ENCODE measurements around the gene TNRC18.
"Not testable (repeated sequence)": the region's sequence is repeated elsewhere in the genome, so short reads cannot be mapped to it uniquely, and the experiment has no call there.

The TNRC18 gene

DNA sequence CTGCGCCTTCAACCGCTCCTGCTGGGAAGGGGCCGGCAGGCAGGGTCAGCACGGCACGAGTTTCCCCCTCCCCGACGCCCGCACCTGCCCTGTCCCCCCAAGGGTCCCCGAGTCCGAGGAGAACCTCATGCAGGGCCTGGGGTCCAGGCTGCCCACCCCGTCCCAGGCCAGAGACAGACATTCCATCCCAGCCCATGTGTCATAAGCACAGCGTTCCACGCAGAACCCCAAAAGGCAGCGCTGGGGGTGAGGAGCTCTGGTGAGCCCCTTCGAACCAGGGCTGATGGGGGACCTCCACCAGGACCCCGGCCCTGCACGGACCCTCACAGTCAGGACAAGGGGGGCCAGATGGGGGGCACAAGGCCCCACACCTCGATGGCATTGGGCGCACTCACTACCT lies 49.2 kb downstream of the TNRC18 start:
- DNase-seq: no peak

GRCh38 chr7:5373300-5373699 lies 50.3 kb downstream of the TNRC18 start:
- DNase-seq: no peak

GRCh38 chr7:5370454-5371353 lies 52.9 kb downstream of the TNRC18 start:
- DNase-seq: no peak

DNA sequence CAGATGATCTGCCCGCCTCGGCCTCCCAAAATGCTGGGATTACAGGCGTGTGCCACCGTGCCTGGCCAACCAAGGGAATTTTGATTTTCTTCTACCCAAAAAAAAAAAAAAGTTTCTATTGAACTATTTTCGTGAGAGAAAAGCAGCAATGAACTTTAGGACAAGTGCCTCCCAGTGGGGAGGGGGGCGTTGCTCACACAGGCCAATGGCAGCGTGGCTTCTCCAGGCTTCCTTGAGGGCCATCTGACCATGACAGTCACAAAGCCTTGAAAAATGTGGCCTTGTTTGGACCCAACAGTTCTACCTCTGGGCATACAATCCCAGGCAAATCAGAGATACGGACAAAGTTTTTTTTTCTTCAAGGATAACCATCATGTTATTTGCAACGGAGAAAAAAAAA lies 56.0 kb downstream of the TNRC18 start:
- no peak for DNase-seq

- DNase-seq: peak; percentile 65
Measured at GRCh38 chr7:5365976-5366625, 57.5 kb downstream of the TNRC18 start.

- DNase-seq: peak; percentile 23
Measured at GRCh38 chr7:5363729-5364128, 59.9 kb downstream of the TNRC18 start.

GRCh38 chr7:5362466-5362865 lies 61.2 kb downstream of the TNRC18 start:
- DNase-seq: no peak

DNA sequence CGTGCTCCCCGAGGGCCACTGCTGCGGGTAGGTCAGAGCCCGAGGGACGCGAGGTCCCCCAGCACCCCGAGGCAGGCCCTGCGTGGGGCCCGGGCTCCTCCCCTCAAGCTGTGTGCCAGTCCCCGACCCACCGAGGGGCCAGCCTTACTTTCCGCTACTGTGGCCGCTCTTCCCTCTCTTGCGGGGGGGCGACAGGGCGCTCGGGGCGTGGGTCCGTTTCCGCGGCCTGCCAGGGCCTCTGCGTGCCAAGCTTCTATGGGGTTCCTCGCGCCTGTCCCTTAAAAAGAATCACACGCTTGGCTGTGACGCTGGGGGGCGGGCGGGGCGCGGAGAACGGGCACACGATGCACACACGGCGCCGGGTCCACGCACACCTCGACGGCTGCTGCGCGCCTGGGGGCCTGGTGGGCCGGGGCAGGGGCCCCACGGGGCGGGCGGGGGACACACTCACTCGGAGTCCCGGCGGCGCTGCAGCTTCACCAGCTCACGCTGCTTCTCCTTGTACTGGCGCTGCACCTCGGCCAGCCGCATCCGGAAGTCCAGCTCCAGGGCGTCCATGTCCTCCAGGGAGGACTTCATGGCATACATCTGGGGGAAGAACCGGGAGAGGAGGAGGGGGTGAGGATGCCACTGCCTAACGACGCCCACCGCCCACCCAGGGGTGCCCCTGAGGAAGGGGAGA lies 62.0 kb downstream of the TNRC18 start:
- DNase-seq: no peak

DNA sequence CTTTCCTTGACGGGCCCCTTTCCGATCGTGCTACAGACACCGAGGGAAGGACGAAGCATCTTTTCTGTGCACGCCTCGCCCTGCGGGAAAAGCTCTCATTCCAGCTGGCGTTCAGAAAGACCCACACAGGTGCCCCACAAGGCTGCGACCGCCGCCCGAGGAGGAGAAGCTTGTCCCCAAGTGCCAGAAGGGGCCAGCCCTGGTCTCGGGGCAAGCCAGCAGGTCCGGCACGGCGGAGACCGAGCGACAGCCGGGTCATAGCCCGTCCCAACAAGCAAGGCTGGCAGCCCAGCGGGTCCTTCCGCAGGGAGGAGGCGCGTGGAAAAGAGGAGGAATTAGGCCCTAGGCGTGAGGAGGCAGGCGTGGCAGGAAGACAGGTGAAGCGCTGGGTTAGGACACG lies 62.7 kb downstream of the TNRC18 start:
- no peak for DNase-seq

DNA sequence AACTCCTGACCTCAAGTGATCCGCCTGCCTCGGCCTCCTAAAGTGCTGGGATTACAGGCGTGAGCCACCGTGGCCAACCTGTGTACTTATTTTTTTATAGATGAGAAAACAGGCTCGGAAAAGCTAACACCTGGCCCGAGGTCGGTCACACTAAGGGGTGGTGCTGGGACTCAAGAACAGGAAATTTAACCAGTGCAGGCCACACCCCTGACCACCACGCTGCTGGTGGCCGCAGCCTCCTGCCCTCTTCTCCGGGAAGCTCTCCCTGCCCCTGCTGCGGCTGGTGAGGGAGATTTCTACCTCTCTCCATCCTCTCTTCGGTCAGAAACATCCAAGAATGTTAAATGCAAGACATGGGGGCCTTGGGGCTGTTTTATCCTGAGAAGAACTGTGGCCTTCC lies 63.2 kb downstream of the TNRC18 start:
- DNase-seq: no peak

- DNase-seq: not testable (repeated sequence)
Measured at GRCh38 chr7:5360021-5360420, 63.6 kb downstream of the TNRC18 start.

DNA sequence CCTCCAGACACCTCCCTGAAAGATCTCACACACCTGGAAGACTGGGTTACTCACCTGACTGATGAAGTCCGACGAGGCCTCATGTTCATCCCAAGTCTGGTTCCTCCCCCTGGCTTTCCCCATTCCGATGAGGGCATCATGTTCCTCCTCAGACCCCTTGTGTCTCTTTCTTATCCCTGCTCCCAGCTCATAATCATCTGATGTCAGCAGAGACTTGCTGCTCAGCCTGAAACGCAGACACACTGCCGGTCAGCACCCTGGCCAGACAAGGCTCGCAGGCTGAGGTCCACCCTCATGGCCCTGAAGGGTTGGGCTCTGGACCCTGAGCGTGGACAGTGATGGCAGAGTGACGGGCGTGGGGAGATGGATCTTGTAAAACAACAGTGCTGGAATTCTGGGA lies 64.3 kb downstream of the TNRC18 start:
- no peak for DNase-seq

GRCh38 chr7:5357951-5358350 lies 65.7 kb downstream of the TNRC18 start:
- DNase-seq: no peak

- no peak for DNase-seq
Measured at GRCh38 chr7:5356751-5357119, 66.9 kb downstream of the TNRC18 start.

- no peak for DNase-seq
Measured at GRCh38 chr7:5354460-5355232, 69.0 kb downstream of the TNRC18 start.

GRCh38 chr7:5352440-5353010 lies 71.1 kb downstream of the TNRC18 start:
- DNase-seq: no peak

GRCh38 chr7:5351507-5352265 lies 71.9 kb downstream of the TNRC18 start:
- DNase-seq: no peak

GRCh38 chr7:5350600-5351385 lies 72.8 kb downstream of the TNRC18 start:
- no peak for DNase-seq

DNA sequence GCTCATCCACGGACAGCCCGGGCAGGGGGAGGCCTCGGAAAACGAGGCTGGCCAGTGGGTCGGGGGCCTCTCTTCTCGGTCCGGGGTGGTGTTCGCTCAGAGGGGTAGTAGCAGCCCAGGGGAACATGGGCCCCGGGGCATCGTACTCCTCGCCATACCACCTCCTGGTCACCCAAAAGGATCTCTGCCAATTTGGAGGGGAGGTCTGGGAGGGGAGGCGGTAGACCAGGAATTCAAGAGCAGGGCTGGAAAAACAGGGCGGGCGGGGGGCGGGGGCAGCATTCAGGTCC lies 73.5 kb downstream of the TNRC18 start:
- DNase-seq: no peak

- DNase-seq: no peak
Measured at GRCh38 chr7:5349437-5350173, 74.0 kb downstream of the TNRC18 start.

GRCh38 chr7:5349005-5349380 lies 74.6 kb downstream of the TNRC18 start:
- no peak for DNase-seq
